Testis (tissue), 2 donors: ENCODE data around the gene ILF2.

Experiments used
- POLR2A ChIP-seq: fragments of 450-650 bp; IDR thresholded peaks from one replicate; pipeline ENCODE4 v1.6.1; 2017; ENCODE audit warnings: antibody characterized with exemption, mild to moderate bottlenecking, moderate library complexity
- TF ChIP-seq, protein P1 (sequence below), 3 experiments: fragments of 450-650 bp in 2 of 3; fragments of 200-600 bp in 1 of 3; sonication (generic) in 1 of 3; IDR thresholded peaks; one replicate each; pipeline ENCODE4 v1.5.1; 2016 to 2019; ENCODE audit warnings: antibody characterized with exemption in 3 of 3, mild to moderate bottlenecking in 2 of 3, moderate library complexity in 1 of 3

DNA sequence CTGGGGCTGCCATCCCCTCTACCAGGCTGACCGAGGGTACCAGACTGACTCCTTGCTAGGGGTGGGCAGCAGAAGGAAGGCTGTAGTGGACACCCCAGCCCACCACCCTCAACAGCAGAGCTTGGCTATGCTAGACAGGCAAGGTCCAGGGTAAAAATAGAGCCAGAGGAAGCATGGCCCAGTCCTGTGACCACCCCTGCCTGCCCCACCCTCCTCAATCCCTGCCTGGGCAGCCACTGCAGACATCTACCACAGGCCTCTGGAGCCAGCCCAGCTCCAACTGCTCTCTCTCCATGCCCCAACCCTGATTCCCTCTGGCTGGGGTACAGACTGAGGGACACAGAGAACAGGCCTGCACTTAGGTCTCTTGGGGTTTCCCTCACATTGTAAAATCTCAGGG lies 40.8 kb downstream of the ILF2 start:
- TF ChIP-seq, protein P1, sequence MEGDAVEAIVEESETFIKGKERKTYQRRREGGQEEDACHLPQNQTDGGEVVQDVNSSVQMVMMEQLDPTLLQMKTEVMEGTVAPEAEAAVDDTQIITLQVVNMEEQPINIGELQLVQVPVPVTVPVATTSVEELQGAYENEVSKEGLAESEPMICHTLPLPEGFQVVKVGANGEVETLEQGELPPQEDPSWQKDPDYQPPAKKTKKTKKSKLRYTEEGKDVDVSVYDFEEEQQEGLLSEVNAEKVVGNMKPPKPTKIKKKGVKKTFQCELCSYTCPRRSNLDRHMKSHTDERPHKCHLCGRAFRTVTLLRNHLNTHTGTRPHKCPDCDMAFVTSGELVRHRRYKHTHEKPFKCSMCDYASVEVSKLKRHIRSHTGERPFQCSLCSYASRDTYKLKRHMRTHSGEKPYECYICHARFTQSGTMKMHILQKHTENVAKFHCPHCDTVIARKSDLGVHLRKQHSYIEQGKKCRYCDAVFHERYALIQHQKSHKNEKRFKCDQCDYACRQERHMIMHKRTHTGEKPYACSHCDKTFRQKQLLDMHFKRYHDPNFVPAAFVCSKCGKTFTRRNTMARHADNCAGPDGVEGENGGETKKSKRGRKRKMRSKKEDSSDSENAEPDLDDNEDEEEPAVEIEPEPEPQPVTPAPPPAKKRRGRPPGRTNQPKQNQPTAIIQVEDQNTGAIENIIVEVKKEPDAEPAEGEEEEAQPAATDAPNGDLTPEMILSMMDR (IDR thresholded peaks at IDR 0.05), result no peak
- TF ChIP-seq POLR2A, result no peak
